NCI-H748 treated with DMSO at 0.1 percent for 48 hours (cell line): ENCODE results near the gene EIF2B2.
"Not testable (repeated sequence)": the region's sequence is repeated elsewhere in the genome, so short reads cannot be mapped to it uniquely, and the experiment has no call there.

Source experiments
- DNase-seq: peaks from one replicate; lab custom pipeline; 2025; lab: John Stamatoyannopoulos, UW

Gene EIF2B2

GRCh38 chr14:74994182-74994581 is 8.5 kb upstream of the EIF2B2 start:
- DNase-seq = not testable (repeated sequence)

- DNase-seq = not testable (repeated sequence)
Observed at GRCh38 chr14:74995781-74996180, 6.9 kb upstream of the EIF2B2 start.

- DNase-seq = no peak
Observed at GRCh38 chr14:75001261-75001660, 1.5 kb upstream of the EIF2B2 start.

- no peak for DNase-seq
Observed at GRCh38 chr14:75001899-75002298, 822 bp upstream of the EIF2B2 start.

GRCh38 chr14:75003250-75004027 is 718 bp downstream of the EIF2B2 start:
- DNase-seq = no peak

- no peak for DNase-seq
Observed at GRCh38 chr14:75005357-75005756, 2.6 kb downstream of the EIF2B2 start.

GRCh38 chr14:75009176-75009575 is 6.5 kb downstream of the EIF2B2 start:
- DNase-seq = no peak

- DNase-seq = no peak
Observed at GRCh38 chr14:75010472-75011093, 7.9 kb downstream of the EIF2B2 start.

GRCh38 chr14:75011356-75011994 is 8.8 kb downstream of the EIF2B2 start:
- no peak for DNase-seq

- no peak for DNase-seq
Observed at GRCh38 chr14:75013290-75013689, 10.6 kb downstream of the EIF2B2 start.

GRCh38 chr14:75015496-75015895 is 12.8 kb downstream of the EIF2B2 start:
- no peak for DNase-seq

GRCh38 chr14:75016815-75017214 is 14.1 kb downstream of the EIF2B2 start:
- no peak for DNase-seq

- no peak for DNase-seq
Observed at GRCh38 chr14:75018694-75019093, 16.0 kb downstream of the EIF2B2 start.

GRCh38 chr14:75022655-75023054 is 19.9 kb downstream of the EIF2B2 start:
- DNase-seq = no peak

- DNase-seq = no peak
Observed at GRCh38 chr14:75023108-75023507, 20.4 kb downstream of the EIF2B2 start.

GRCh38 chr14:75025082-75025481 is 22.4 kb downstream of the EIF2B2 start:
- DNase-seq = no peak

- DNase-seq = no peak
Observed at GRCh38 chr14:75025876-75026275, 23.2 kb downstream of the EIF2B2 start.

GRCh38 chr14:75030147-75030546 is 27.4 kb downstream of the EIF2B2 start:
- DNase-seq = no peak

GRCh38 chr14:75032939-75033338 is 30.2 kb downstream of the EIF2B2 start:
- no peak for DNase-seq

- DNase-seq = no peak
Observed at GRCh38 chr14:75040507-75040906, 37.8 kb downstream of the EIF2B2 start.

GRCh38 chr14:75040959-75041358 is 38.2 kb downstream of the EIF2B2 start:
- no peak for DNase-seq

GRCh38 chr14:75041613-75042012 is 38.9 kb downstream of the EIF2B2 start:
- DNase-seq = no peak

- DNase-seq = no peak
Observed at GRCh38 chr14:75042035-75042434, 39.3 kb downstream of the EIF2B2 start.
